T-helper 17 cell (primary cell): ENCODE measurements around the gene AMER3. TPM values are rescaled to one million over a fixed set of nuclear protein-coding genes. Genes with fewer than 3 reads are reported as not detected.

Experiments used
- ATAC-seq: fragments of 150-1000 bp; cut with Tn5 transposase; 2 replicates; pipeline ENCODE4 v1.10.0; 2021; ENCODE audit warnings: mild to moderate bottlenecking, moderate library complexity
- DNase-seq, 3 donors: peaks; one replicate each; pipeline versions ENCODE4 v3.0.0 to v3.0.0-alpha.2; 2020 to 2021
- H3K9me3 ChIP-seq: one replicate; pipeline ENCODE4 v1.7.0; 2013; ENCODE audit warnings: low read length, mild to moderate bottlenecking; ENCODE audit not compliant: control insufficient read depth, poor library complexity, severe bottlenecking
- H3K27ac Mint-ChIP-seq: one replicate; pipeline ENCODE4 v1.8.0; 2022; ENCODE audit warnings: mild to moderate bottlenecking, moderate library complexity, mixed read lengths
- H3K27me3 Mint-ChIP-seq: one replicate; pipeline ENCODE4 v1.8.0; 2022; ENCODE audit warnings: mixed read lengths
- H3K36me3 Mint-ChIP-seq: one replicate; pipeline ENCODE4 v1.8.0; 2022; ENCODE audit warnings: low read depth, mixed read lengths
- H3K4me1 Mint-ChIP-seq: one replicate; pipeline ENCODE4 v1.8.0; 2022; ENCODE audit warnings: mild to moderate bottlenecking, mixed read lengths
- H3K4me3 Mint-ChIP-seq: one replicate; pipeline ENCODE4 v1.8.0; 2022; ENCODE audit warnings: mild to moderate bottlenecking, moderate library complexity, mixed read lengths
- total RNA-seq, 4 donors: library from RNA in 2 of 4; stranded (reverse) in 2 of 4; gene quantifications; one replicate each; pipeline ENCODE4 v1.2.3 and lab custom pipeline; 2022 to 2026

AMER3 gene
- total RNA-seq, 2 donors from 2014 or later, result not detected

GRCh38 chr2:130735200-130735599, 20.1 kb upstream of the AMER3 start:
- no peaks in the 10 kb centered on the region for H3K36me3 Mint-ChIP-seq
- peaks cover 15% of the 10 kb centered on the region for H3K27me3 Mint-ChIP-seq
- H3K27ac Mint-ChIP-seq, result no peak overlapping the region
- DNase-seq, result no peak
- H3K9me3 ChIP-seq, result no peaks in the 10 kb centered on the region
- no peaks in the 10 kb centered on the region for H3K4me1 Mint-ChIP-seq
- ATAC-seq, result no peak
- no peak overlapping the region for H3K4me3 Mint-ChIP-seq

GRCh38 chr2:130736487-130736886, 18.9 kb upstream of the AMER3 start:
- Mint-ChIP-seq H3K4me1 (no peaks in the 10 kb centered on the region), H3K4me3 (no peak overlapping the region), H3K27me3 (peaks cover 23% of the 10 kb centered on the region), H3K27ac (no peak overlapping the region), H3K36me3 (no peaks in the 10 kb centered on the region)
- no peaks in the 10 kb centered on the region for H3K9me3 ChIP-seq
- no peak for ATAC-seq
- DNase-seq, result no peak

GRCh38 chr2:130737592-130737991, 17.7 kb upstream of the AMER3 start:
- H3K9me3 ChIP-seq, result no peaks in the 10 kb centered on the region
- ATAC-seq (no peak), DNase-seq (no peak)
- Mint-ChIP-seq H3K4me1 (no peaks in the 10 kb centered on the region), H3K27ac (no peak overlapping the region), H3K36me3 (no peaks in the 10 kb centered on the region), H3K4me3 (no peak overlapping the region), H3K27me3 (peaks cover 23% of the 10 kb centered on the region)

GRCh38 chr2:130740671-130741070, 14.7 kb upstream of the AMER3 start:
- no peak overlapping the region for H3K4me3 Mint-ChIP-seq
- no peaks in the 10 kb centered on the region for H3K36me3 Mint-ChIP-seq
- H3K27me3 Mint-ChIP-seq, result peaks cover 48% of the 10 kb centered on the region

GRCh38 chr2:130743278-130743677, 12.1 kb upstream of the AMER3 start:
- ATAC-seq (no peak), DNase-seq (no peak)
- Mint-ChIP-seq H3K4me3 (no peak overlapping the region), H3K27ac (no peak overlapping the region), H3K36me3 (no peaks in the 10 kb centered on the region), H3K27me3 (peaks cover 46% of the 10 kb centered on the region), H3K4me1 (no peaks in the 10 kb centered on the region)
- no peaks in the 10 kb centered on the region for H3K9me3 ChIP-seq

More at GRCh38 chr2:130740671-130741070, 14.7 kb upstream of the AMER3 start:
- H3K27ac Mint-ChIP-seq, result no peak overlapping the region
- DNase-seq (no peak), ATAC-seq (no peak)
- no peaks in the 10 kb centered on the region for H3K9me3 ChIP-seq
- H3K4me1 Mint-ChIP-seq, result no peaks in the 10 kb centered on the region

- H3K27me3 Mint-ChIP-seq, result peaks cover 41% of the 10 kb centered on the region
- no peaks in the 10 kb centered on the region for H3K4me1 Mint-ChIP-seq
- no peaks in the 10 kb centered on the region for H3K9me3 ChIP-seq
- no peaks in the 10 kb centered on the region for H3K36me3 Mint-ChIP-seq
- ATAC-seq (no peak), DNase-seq (no peak)
- no peak overlapping the region for H3K4me3 Mint-ChIP-seq
- H3K27ac Mint-ChIP-seq, result no peak overlapping the region
Measured at GRCh38 chr2:130744287-130745117, 10.8 kb upstream of the AMER3 start.

GRCh38 chr2:130749078-130749477, 6.3 kb upstream of the AMER3 start:
- no peak overlapping the region for H3K27ac Mint-ChIP-seq
- DNase-seq (no peak), ATAC-seq (no peak)
- peaks cover 45% of the 10 kb centered on the region for H3K27me3 Mint-ChIP-seq
- H3K9me3 ChIP-seq, result no peaks in the 10 kb centered on the region
- H3K4me1 Mint-ChIP-seq, result peaks cover 2% of the 10 kb centered on the region
- H3K36me3 Mint-ChIP-seq, result peaks cover 2% of the 10 kb centered on the region
- no peak overlapping the region for H3K4me3 Mint-ChIP-seq

GRCh38 chr2:130749641-130750040, 5.7 kb upstream of the AMER3 start:
- Mint-ChIP-seq H3K4me3 (no peak overlapping the region), H3K27ac (no peak overlapping the region), H3K27me3 (peaks cover 42% of the 10 kb centered on the region), H3K4me1 (peaks cover 2% of the 10 kb centered on the region), H3K36me3 (peaks cover 2% of the 10 kb centered on the region)
- DNase-seq, result no peak
- no peaks in the 10 kb centered on the region for H3K9me3 ChIP-seq
- ATAC-seq, result no peak

GRCh38 chr2:130754811-130755210, 529 bp upstream of the AMER3 start:
- ATAC-seq (no peak), DNase-seq (no peak)
- H3K36me3 Mint-ChIP-seq, result peaks cover 4% of the 10 kb centered on the region
- no peaks in the 10 kb centered on the region for H3K9me3 ChIP-seq
- H3K4me3 Mint-ChIP-seq, result peak overlapping the region; percentile 43
- peaks cover 5% of the 10 kb centered on the region for H3K4me1 Mint-ChIP-seq
- H3K27me3 Mint-ChIP-seq, result peaks cover 59% of the 10 kb centered on the region
- H3K27ac Mint-ChIP-seq, result no peak overlapping the region

GRCh38 chr2:130756053-130756873, 923 bp downstream of the AMER3 start:
- DNase-seq (no peak), ATAC-seq (peak; percentile 60)
- Mint-ChIP-seq H3K36me3 (peaks cover 2% of the 10 kb centered on the region), H3K27ac (no peak overlapping the region), H3K4me1 (peaks cover 4% of the 10 kb centered on the region), H3K27me3 (peaks cover 60% of the 10 kb centered on the region), H3K4me3 (peak overlapping the region; percentile 56)
- no peaks in the 10 kb centered on the region for H3K9me3 ChIP-seq

GRCh38 chr2:130756874-130757668, 1.7 kb downstream of the AMER3 start:
- H3K27ac Mint-ChIP-seq, result no peak overlapping the region
- H3K27me3 Mint-ChIP-seq, result peaks cover 67% of the 10 kb centered on the region
- peaks cover 2% of the 10 kb centered on the region for H3K36me3 Mint-ChIP-seq
- peaks cover 6% of the 10 kb centered on the region for H3K4me1 Mint-ChIP-seq
- DNase-seq, result no peak
- ATAC-seq, result no peak
- no peaks in the 10 kb centered on the region for H3K9me3 ChIP-seq
- peak overlapping the region; percentile 56 for H3K4me3 Mint-ChIP-seq

GRCh38 chr2:130759906-130760753, 4.8 kb downstream of the AMER3 start:
- H3K9me3 ChIP-seq, result no peaks in the 10 kb centered on the region
- peaks cover 51% of the 10 kb centered on the region for H3K27me3 Mint-ChIP-seq
- H3K4me3 Mint-ChIP-seq, result no peak overlapping the region
- DNase-seq (no peak), ATAC-seq (no peak)
- H3K36me3 Mint-ChIP-seq, result peaks cover 2% of the 10 kb centered on the region
- peaks cover 6% of the 10 kb centered on the region for H3K4me1 Mint-ChIP-seq
- no peak overlapping the region for H3K27ac Mint-ChIP-seq
